HG03139 (cell line): ENCODE data around the gene TMOD3.

Experiments
- ATAC-seq: cut with Tn5 transposase; IDR thresholded peaks from one replicate; pipeline ENCODE4 v1.9.1; 2021; ENCODE audit not compliant: unreplicated experiment

Gene TMOD3

GRCh38 chr15:51904931-51905330, 75.5 kb downstream of the TMOD3 start:
- no peak for ATAC-seq

GRCh38 chr15:51907136-51907862, 77.8 kb downstream of the TMOD3 start:
- ATAC-seq: no peak

GRCh38 chr15:51908316-51908715, 78.9 kb downstream of the TMOD3 start:
- ATAC-seq: no peak

GRCh38 chr15:51909584-51909983, 80.1 kb downstream of the TMOD3 start:
- ATAC-seq: no peak

GRCh38 chr15:51912528-51912927, 83.1 kb downstream of the TMOD3 start:
- ATAC-seq: no peak

GRCh38 chr15:51917493-51917892, 88.0 kb downstream of the TMOD3 start:
- ATAC-seq: no peak

- ATAC-seq: no peak
Measured at GRCh38 chr15:51924156-51925068, 95.0 kb downstream of the TMOD3 start.

- ATAC-seq: no peak
Measured at GRCh38 chr15:51926809-51927208, 97.4 kb downstream of the TMOD3 start.

- no peak for ATAC-seq
Measured at GRCh38 chr15:51931016-51931415, 101.6 kb downstream of the TMOD3 start.

- ATAC-seq: no peak
Measured at GRCh38 chr15:51931638-51932037, 102.2 kb downstream of the TMOD3 start.

- ATAC-seq: no peak
Measured at GRCh38 chr15:51932161-51932560, 102.7 kb downstream of the TMOD3 start.

GRCh38 chr15:51935466-51936104, 106.1 kb downstream of the TMOD3 start:
- peak; percentile 76 for ATAC-seq

- ATAC-seq: no peak
Measured at GRCh38 chr15:51936105-51936478, 106.6 kb downstream of the TMOD3 start.

- no peak for ATAC-seq
Measured at GRCh38 chr15:51938286-51938685, 108.8 kb downstream of the TMOD3 start.

GRCh38 chr15:51939216-51939615, 109.8 kb downstream of the TMOD3 start:
- ATAC-seq: no peak

- no peak for ATAC-seq
Measured at GRCh38 chr15:51947124-51947523, 117.7 kb downstream of the TMOD3 start.

- no peak for ATAC-seq
Measured at GRCh38 chr15:51952805-51953204, 123.4 kb downstream of the TMOD3 start.

- ATAC-seq: no peak
Measured at GRCh38 chr15:51955504-51955903, 126.1 kb downstream of the TMOD3 start.
